Memory B cell (primary cell): ENCODE measurements around the gene MBLAC1.

Experiments used
- ATAC-seq: fragments of 150-1000 bp; cut with Tn5 transposase; 2 replicates; pipeline ENCODE4 v1.10.0; 2021; ENCODE audit warnings: low read depth, mild to moderate bottlenecking, moderate library complexity
- DNase-seq, 2 donors: peaks; one replicate each; pipeline ENCODE4 v3.0.0; 2022; ENCODE audit warnings: low spot score in 2 of 2
- H3K27ac Mint-ChIP-seq: one replicate; pipeline ENCODE4 v1.8.0; 2022; ENCODE audit warnings: mild to moderate bottlenecking, moderate library complexity, mixed read lengths
- H3K27me3 Mint-ChIP-seq: one replicate; pipeline ENCODE4 v1.8.0; 2022; ENCODE audit warnings: mixed read lengths
- H3K36me3 Mint-ChIP-seq: one replicate; pipeline ENCODE4 v1.8.0; 2022; ENCODE audit warnings: mild to moderate bottlenecking, mixed read lengths
- H3K4me1 Mint-ChIP-seq: one replicate; pipeline ENCODE4 v1.8.0; 2022; ENCODE audit warnings: mixed read lengths
- H3K4me3 Mint-ChIP-seq: one replicate; pipeline ENCODE4 v1.8.0; 2022; ENCODE audit warnings: mild to moderate bottlenecking, moderate library complexity, mixed read lengths
- H3K9me3 Mint-ChIP-seq: one replicate; pipeline ENCODE4 v1.8.0; 2022; ENCODE audit warnings: mixed read lengths

MBLAC1 gene

DNA sequence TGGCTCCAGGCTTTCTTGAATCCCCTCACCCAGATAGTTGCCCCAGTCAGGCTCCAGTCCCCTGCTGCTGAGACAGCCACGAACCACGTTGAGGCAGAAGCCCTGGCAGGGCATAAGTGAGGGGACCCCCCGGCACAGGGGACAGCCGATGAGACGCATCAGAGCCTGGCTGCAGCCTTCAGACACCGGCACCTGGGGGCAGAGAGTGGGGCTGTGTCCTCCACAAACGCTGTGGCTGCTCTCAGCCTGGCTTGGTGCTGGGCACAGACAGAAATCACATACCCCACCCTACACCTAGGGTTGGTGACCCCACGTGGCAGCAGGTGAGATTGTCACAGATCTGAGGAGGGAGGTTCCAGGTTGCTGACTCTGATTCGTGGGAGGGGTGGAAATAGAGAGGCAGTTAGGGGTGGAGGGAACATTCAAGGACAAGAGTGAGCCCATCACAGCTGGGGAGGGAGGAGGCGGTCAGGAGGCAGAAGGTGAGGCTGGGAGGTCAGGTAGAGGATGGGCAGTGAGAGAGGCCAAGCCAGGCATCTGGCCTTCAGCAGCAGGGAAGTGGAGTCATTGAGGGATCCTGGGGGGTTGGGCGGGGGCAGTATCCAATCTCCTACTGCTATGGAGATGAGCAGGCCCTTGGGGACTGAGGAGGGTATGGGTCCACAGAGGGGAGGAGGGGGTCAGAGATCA is 47.2 kb downstream of the MBLAC1 start:
- Mint-ChIP-seq H3K9me3 (no peaks in the 10 kb centered on the region), H3K27ac (no peak overlapping the region), H3K27me3 (peaks cover 10% of the 10 kb centered on the region), H3K4me1 (peaks cover 23% of the 10 kb centered on the region), H3K4me3 (no peak overlapping the region), H3K36me3 (peaks cover 4% of the 10 kb centered on the region)
- ATAC-seq (no peak), DNase-seq (no peak)

GRCh38 chr7:100174582-100174981 is 47.8 kb downstream of the MBLAC1 start:
- Mint-ChIP-seq H3K27me3 (peaks cover 10% of the 10 kb centered on the region), H3K27ac (no peak overlapping the region), H3K9me3 (no peaks in the 10 kb centered on the region), H3K36me3 (peaks cover 4% of the 10 kb centered on the region), H3K4me1 (peaks cover 23% of the 10 kb centered on the region), H3K4me3 (no peak overlapping the region)
- ATAC-seq (no peak), DNase-seq (no peak)

DNA sequence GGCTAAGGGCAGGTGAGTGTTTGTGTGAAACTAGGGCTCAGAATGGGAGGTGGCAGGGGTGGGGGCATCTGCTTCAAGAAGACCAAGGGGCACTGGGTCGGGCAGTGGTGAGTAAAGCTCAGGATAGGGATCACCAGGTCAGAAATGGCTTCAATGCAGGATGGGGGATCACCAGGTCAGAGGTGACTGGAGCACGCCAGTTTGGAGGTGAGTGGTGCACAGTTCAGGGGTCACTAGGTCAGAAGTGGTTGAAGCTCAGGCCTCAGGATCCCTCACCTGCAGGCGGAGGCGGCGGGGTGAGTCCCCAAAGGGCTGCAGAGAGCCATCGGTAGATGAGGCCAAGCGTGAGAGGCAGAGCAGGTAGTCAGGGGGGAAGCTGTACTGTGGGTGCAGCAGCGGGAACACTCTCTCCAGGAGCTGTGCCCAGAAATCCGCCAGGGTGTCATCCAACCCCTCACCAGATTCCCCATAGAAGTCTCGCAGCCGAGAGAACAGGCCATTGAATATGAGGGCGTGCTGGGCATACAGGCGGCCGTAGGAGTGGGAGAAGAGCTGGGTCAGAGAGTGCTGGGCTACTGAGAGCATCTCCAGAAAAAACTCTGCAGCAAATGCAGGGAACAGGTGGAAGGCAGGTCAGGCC is 48.6 kb downstream of the MBLAC1 start:
- peaks cover 9% of the 10 kb centered on the region for H3K27me3 Mint-ChIP-seq
- H3K27ac Mint-ChIP-seq: no peak overlapping the region
- H3K9me3 Mint-ChIP-seq: no peaks in the 10 kb centered on the region
- peaks cover 22% of the 10 kb centered on the region for H3K4me1 Mint-ChIP-seq
- no peak for ATAC-seq
- peaks cover 4% of the 10 kb centered on the region for H3K36me3 Mint-ChIP-seq
- H3K4me3 Mint-ChIP-seq: peak overlapping the region; percentile 45
- no peak for DNase-seq

GRCh38 chr7:100176096-100177044 is 49.6 kb downstream of the MBLAC1 start:
- Mint-ChIP-seq H3K4me1 (peaks cover 19% of the 10 kb centered on the region), H3K9me3 (no peaks in the 10 kb centered on the region), H3K27ac (no peak overlapping the region), H3K27me3 (peaks cover 11% of the 10 kb centered on the region), H3K36me3 (peaks cover 2% of the 10 kb centered on the region), H3K4me3 (peak overlapping the region; percentile 70)
- ATAC-seq: no peak
- no peak for DNase-seq

GRCh38 chr7:100177045-100178001 is 50.6 kb downstream of the MBLAC1 start, which contains the start of the genes GPC2 and STAG3:
Gene GPC2 (minus strand): TSS chr7:100177381. CDS start chr7:100177199, 182 bp downstream.
Gene STAG3 (plus strand): TSS chr7:100177918. CDS start chr7:100180557, 2,639 bp downstream.
- H3K36me3 Mint-ChIP-seq: peaks cover 2% of the 10 kb centered on the region
- peak within 1 kb of the TSS; percentile 70 for H3K4me3 Mint-ChIP-seq
- no peak within 1 kb of the TSS for H3K27ac Mint-ChIP-seq
- H3K4me1 Mint-ChIP-seq: peaks cover 16% of the 10 kb centered on the region
- peak; percentile 96 to 98 for DNase-seq
- peaks cover 10% of the 10 kb centered on the region for H3K27me3 Mint-ChIP-seq
- no peaks in the 10 kb centered on the region for H3K9me3 Mint-ChIP-seq
- peak; percentile 92 for ATAC-seq
